SH-SY5Y (cell line): Measurements from ENCODE around the gene PLCB4.

Experiments
- GATA2 ChIP-seq: IDR thresholded peaks from 2 replicates; pipeline ENCODE4 v1.6.1; 2011; ENCODE audit warnings: mild to moderate bottlenecking, low read depth, low read length
- GATA3 ChIP-seq: IDR thresholded peaks from 2 replicates; pipeline ENCODE4 v1.6.1; 2011; ENCODE audit warnings: low read depth, mild to moderate bottlenecking, low read length, moderate library complexity

- TF ChIP-seq GATA2 (no peak), GATA3 (no peak)
These were observed 131.3 kb downstream of the PLCB4 start for GRCh38 chr20:9200196-9200595.
